GM23248 (cell line): ENCODE data around the gene E2F8. TPM values are rescaled to one million over a fixed set of nuclear protein-coding genes. Genes with fewer than 3 reads are reported as not detected.

Source experiments
- DNase-seq: peaks from one replicate; pipeline ENCODE4 v3.0.0-alpha.2; 2015
- H2AFZ ChIP-seq: fragments of 200-600 bp; sonication (generic); 2 replicates; pipeline ENCODE4 v1.6.1; 2016; ENCODE audit warnings: antibody characterized with exemption
- H3F3A ChIP-seq: fragments of 200-600 bp; sonication (generic); 2 replicates; pipeline ENCODE4 v1.6.1; 2016; ENCODE audit warnings: mild to moderate bottlenecking, antibody characterized with exemption, mixed run types; ENCODE audit not compliant: insufficient read depth
- H3K27ac ChIP-seq: fragments of 200-600 bp; sonication (generic); 2 replicates; pipeline ENCODE4 v1.5.1; 2016; ENCODE audit warnings: mild to moderate bottlenecking
- H3K27me3 ChIP-seq: fragments of 200-600 bp; sonication (generic); replicated peaks from 2 replicates; pipeline ENCODE4 v1.6.1; 2016; ENCODE audit warnings: mild to moderate bottlenecking; ENCODE audit not compliant: insufficient read depth
- H3K36me3 ChIP-seq: fragments of 200-600 bp; sonication (generic); 2 replicates; pipeline ENCODE4 v1.6.1; 2016; ENCODE audit warnings: low read depth, mild to moderate bottlenecking
- H3K4me1 ChIP-seq: fragments of 200-600 bp; sonication (generic); 2 replicates; pipeline ENCODE4 v1.6.1; 2016; ENCODE audit warnings: mild to moderate bottlenecking; ENCODE audit not compliant: insufficient read depth
- H3K4me2 ChIP-seq: fragments of 200-600 bp; sonication (generic); one replicate; pipeline ENCODE4 v1.6.1; 2016; ENCODE audit warnings: mild to moderate bottlenecking; ENCODE audit not compliant: unreplicated experiment
- H3K4me3 ChIP-seq: fragments of 200-600 bp; sonication (generic); 2 replicates; pipeline ENCODE4 v1.5.1; 2016; ENCODE audit warnings: mild to moderate bottlenecking
- H3K79me2 ChIP-seq: fragments of 200-600 bp; sonication (generic); 2 replicates; pipeline ENCODE4 v1.6.1; 2016; ENCODE audit warnings: mild to moderate bottlenecking; ENCODE audit not compliant: insufficient read depth
- H3K9ac ChIP-seq: fragments of 200-600 bp; sonication (generic); 2 replicates; pipeline ENCODE4 v1.6.1; 2016; ENCODE audit warnings: mild to moderate bottlenecking
- H3K9me2 ChIP-seq: fragments of 200-600 bp; sonication (generic); 2 replicates; pipeline ENCODE4 v1.6.1; 2016; ENCODE audit warnings: mixed run types, mild to moderate bottlenecking, moderate library complexity; ENCODE audit not compliant: insufficient read depth
- H3K9me3 ChIP-seq: fragments of 200-600 bp; sonication (generic); one replicate; pipeline ENCODE4 v1.6.1; 2017; ENCODE audit warnings: low read depth
- H4K20me1 ChIP-seq: fragments of 200-600 bp; sonication (generic); 2 replicates; pipeline ENCODE4 v1.6.0; 2016; ENCODE audit not compliant: insufficient read depth
- EZH2 ChIP-seq: fragments of 200-600 bp; sonication (generic); IDR thresholded peaks from 2 replicates; pipeline ENCODE4 v1.6.1; 2018; ENCODE audit warnings: antibody characterized with exemption, mild to moderate bottlenecking; ENCODE audit not compliant: insufficient read depth, poor library complexity, severe bottlenecking
- EZH2phosphoT487 ChIP-seq: fragments of 200-600 bp; sonication (generic); IDR thresholded peaks from 2 replicates; pipeline ENCODE4 v1.6.1; 2018; ENCODE audit warnings: antibody characterized with exemption, moderate library complexity, mild to moderate bottlenecking, low read depth; ENCODE audit not compliant: insufficient read depth
- WGBS, 2 experiments: methylation state at CpG; one replicate each; pipeline ENCODE4 v1.1.6; 2015 to 2017; ENCODE audit warnings: low lambda C conversion rate in 2 of 2, low coverage in 1 of 2; ENCODE audit errors: missing lambda C conversion rate in 2 of 2; 5-methylcytosine and 5-hydroxymethylcytosine counted together
- in situ Hi-C: fragments of 300-500 bp; cut with MboI; formaldehyde crosslinking; loops from 2 replicates; pipeline ENCODE4 v1.15.0; 2020
- polyA plus RNA-seq: library from polyadenylated mRNA; unstranded; fragments of >200 nt; fragmentation: Nextera tagmentation; extraction: Ambion mirVana; gene quantifications from 2 replicates; pipeline ENCODE4 v1.2.1, GENCODE V29; 2016
- total RNA-seq: library from RNA; depleted of rRNA; stranded (reverse); fragments of >200 nt; shearing (Covaris generic); gene quantifications from 2 replicates; pipeline ENCODE4 v1.2.3, GENCODE V29; 2014

E2F8 gene
- total and polyA plus RNA-seq, 2 experiments from 2014 or later: 0.76 to 1.1 TPM

DNA sequence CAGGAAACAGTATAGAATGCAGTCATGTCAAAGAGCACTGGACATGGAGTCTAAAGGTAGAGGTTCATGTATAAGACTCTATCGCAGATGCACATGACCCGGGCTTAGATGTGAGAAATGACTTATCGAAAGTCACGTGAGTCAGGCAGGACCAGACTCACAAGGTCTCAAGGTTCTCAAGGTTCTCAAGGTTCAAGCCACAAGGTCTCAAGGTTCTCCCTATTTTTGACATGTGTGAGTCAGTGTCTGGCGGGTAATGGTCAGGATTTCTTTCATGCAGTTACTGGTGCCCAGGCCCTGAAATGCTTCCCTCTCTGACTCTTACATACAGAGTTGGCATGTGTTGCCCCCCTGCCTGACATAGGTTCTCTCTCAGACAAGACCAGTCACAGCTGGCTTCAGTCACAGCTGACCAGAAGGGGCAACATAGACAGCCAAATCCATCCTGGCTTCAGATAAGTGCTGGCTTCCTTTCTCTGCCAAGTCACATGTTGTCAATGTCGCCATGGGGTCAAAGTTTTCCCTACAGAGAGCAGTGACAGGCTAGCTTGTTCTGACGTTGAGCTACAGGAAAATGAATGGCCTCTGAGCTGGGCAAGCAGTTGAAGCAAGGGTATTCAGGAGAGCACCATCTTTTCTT lies 49.1 kb downstream of the E2F8 start:
- H3K79me2 ChIP-seq: no peaks in the 10 kb centered on the region
- in situ Hi-C loops: no loop called here
- no peaks in the 10 kb centered on the region for H3K36me3 ChIP-seq
- H3F3A ChIP-seq: no peaks in the 10 kb centered on the region
- H2AFZ ChIP-seq: no peak overlapping the region
- H3K9me2 ChIP-seq: no peaks in the 10 kb centered on the region
- no peak overlapping the region for H3K4me2 ChIP-seq
- DNase-seq: no peak
- H3K27me3 ChIP-seq: 0 out of 2 replicates have a peak, but pooled peaks cover 7% of the 10 kb centered on the region
- H3K9ac ChIP-seq: no peak overlapping the region
- no peaks in the 10 kb centered on the region for H3K9me3 ChIP-seq
- no peak for TF ChIP-seq EZH2
- TF ChIP-seq EZH2phosphoT487: no peak
- WGBS, 2 experiments: 67 to 70% methylated on average over 7 of the region's 7 CpGs
- no peak overlapping the region for H3K4me3 ChIP-seq
- no peak overlapping the region for H3K27ac ChIP-seq
- H4K20me1 ChIP-seq: no peaks in the 10 kb centered on the region
- H3K4me1 ChIP-seq: no peaks in the 10 kb centered on the region

GRCh38 chr11:19187833-19188258 lies 52.9 kb downstream of the E2F8 start:
- Histone ChIP-seq H3K36me3 (no peaks in the 10 kb centered on the region), H4K20me1 (no peaks in the 10 kb centered on the region), H3K9ac (no peak overlapping the region), H2AFZ (no peak overlapping the region), H3K4me3 (no peak overlapping the region), H3K9me2 (no peaks in the 10 kb centered on the region), H3K27me3 (0 out of 2 replicates have a peak, but pooled peaks cover 7% of the 10 kb centered on the region), H3K27ac (no peak overlapping the region), H3F3A (no peaks in the 10 kb centered on the region), H3K4me2 (no peak overlapping the region), H3K4me1 (no peaks in the 10 kb centered on the region), H3K79me2 (no peaks in the 10 kb centered on the region), H3K9me3 (no peaks in the 10 kb centered on the region)
- no peak for DNase-seq
- in situ Hi-C loops: no loop called here
- WGBS, 2 experiments: 80 to 84% methylated on average over 9 of the region's 9 CpGs
- TF ChIP-seq EZH2: no peak
- TF ChIP-seq EZH2phosphoT487: no peak

GRCh38 chr11:19187114-19187832 lies 53.5 kb downstream of the E2F8 start:
- H3K36me3 ChIP-seq: no peaks in the 10 kb centered on the region
- H3K27ac ChIP-seq: no peak overlapping the region
- in situ Hi-C loops: no loop called here
- peak; percentile 33 for DNase-seq
- no peaks in the 10 kb centered on the region for H3K9me2 ChIP-seq
- H4K20me1 ChIP-seq: no peaks in the 10 kb centered on the region
- 56 to 57% methylated on average over 5 of the region's 5 CpGs for WGBS, 2 experiments
- no peaks in the 10 kb centered on the region for H3F3A ChIP-seq
- TF ChIP-seq EZH2phosphoT487 (no peak), EZH2 (no peak)
- no peak overlapping the region for H3K4me3 ChIP-seq
- H2AFZ ChIP-seq: no peak overlapping the region
- H3K4me2 ChIP-seq: no peak overlapping the region
- no peak overlapping the region for H3K9ac ChIP-seq
- H3K9me3 ChIP-seq: no peaks in the 10 kb centered on the region
- 0 out of 2 replicates have a peak, but pooled peaks cover 7% of the 10 kb centered on the region for H3K27me3 ChIP-seq
- H3K4me1 ChIP-seq: no peaks in the 10 kb centered on the region
- H3K79me2 ChIP-seq: no peaks in the 10 kb centered on the region

DNA sequence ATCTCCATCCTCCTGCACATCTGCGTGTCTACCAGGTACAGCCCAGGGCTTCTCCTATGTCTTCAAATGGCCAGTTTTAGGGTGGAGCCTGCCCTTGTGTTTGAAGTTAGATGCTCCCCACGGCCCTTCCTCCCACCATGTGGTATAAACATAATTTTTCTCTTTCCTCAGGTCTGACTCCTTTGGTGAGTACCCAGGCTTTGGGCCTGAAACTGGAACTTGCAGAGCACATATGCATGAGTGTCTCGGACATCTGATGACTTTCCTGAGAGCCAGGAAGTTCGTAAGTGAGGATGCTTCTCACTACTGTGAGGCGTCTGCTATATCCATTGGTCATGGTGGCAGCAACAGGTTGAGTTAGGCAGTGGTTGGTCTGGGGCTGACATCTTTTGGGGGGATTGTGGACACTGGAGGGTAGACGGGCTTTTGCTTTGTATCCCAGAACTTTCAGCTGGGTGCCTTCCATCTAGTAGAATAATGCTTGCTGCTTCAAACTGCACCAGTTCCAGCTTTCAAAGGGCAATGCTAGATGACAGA lies 55.2 kb downstream of the E2F8 start:
- H3K9me2 ChIP-seq: no peaks in the 10 kb centered on the region

More for the DNA sequence above, 55.2 kb downstream of the E2F8 start:
- no peak overlapping the region for H3K9ac ChIP-seq
- DNase-seq: no peak
- no peaks in the 10 kb centered on the region for H3K9me3 ChIP-seq
- no peaks in the 10 kb centered on the region for H3F3A ChIP-seq
- H3K27me3 ChIP-seq: 0 out of 2 replicates have a peak, but pooled peaks cover 7% of the 10 kb centered on the region
- in situ Hi-C loops: no loop called here
- H3K36me3 ChIP-seq: no peaks in the 10 kb centered on the region
- no peak overlapping the region for H3K4me2 ChIP-seq
- 48 to 55% methylated on average over 6 of the region's 6 CpGs for WGBS, 2 experiments
- TF ChIP-seq EZH2 (no peak), EZH2phosphoT487 (no peak)
- H3K4me3 ChIP-seq: no peak overlapping the region
- no peaks in the 10 kb centered on the region for H4K20me1 ChIP-seq
- H3K27ac ChIP-seq: no peak overlapping the region
- no peak overlapping the region for H2AFZ ChIP-seq
- no peaks in the 10 kb centered on the region for H3K79me2 ChIP-seq
- no peaks in the 10 kb centered on the region for H3K4me1 ChIP-seq
